ENCODE data around the gene SOD1. TPM values are rescaled to one million over a fixed set of nuclear protein-coding genes. Genes with fewer than 3 reads are reported as not detected.

The SOD1 gene
- total and polyA plus RNA-seq, 2 of the 8 experiments (the other 6 are each of a cell fraction or from before 2014, with no cell fraction given) = 192 to 226 TPM

GRCh38 chr21:31677047-31677446, 17.6 kb downstream of the SOD1 start:
- H3K9ac ChIP-seq (replicated peaks in 1 of 4; ENCODE audit: extremely low read depth in 1 of 4, low read depth in 3 of 4, low read length in 3 of 4) = no peak overlapping the region
- TF ChIP-seq SIRT6 (IDR thresholded peaks at IDR 0.05; ENCODE audit: low read length) (no peak), POLR2AphosphoS5 (IDR thresholded peaks at IDR 0.05; ENCODE audit: low read depth, low read length) (peak; percentile 11; the same call in 1 of the 2 replicates), USF2 (IDR thresholded peaks at IDR 0.05; ENCODE audit: low read length) (no peak), TCF12 (IDR thresholded peaks at IDR 0.05; ENCODE audit: low read depth, low read length) (no peak), CREB1 (IDR thresholded peaks at IDR 0.05) (no peak)
- H2BK5ac ChIP-seq (ENCODE audit: low read depth, low read length) = no peak overlapping the region
- H3K4me1 ChIP-seq (replicated peaks in 1 of 4; ENCODE audit: control insufficient read depth in 3 of 4, insufficient read depth in 4 of 4, low read length in 3 of 4) = no peaks in the 10 kb centered on the region; a peak in 1 of 7 replicates
- no peak overlapping the region for H2AK5ac ChIP-seq (ENCODE audit: low read depth, low read length)
- H3K18ac ChIP-seq (ENCODE audit: extremely low read depth, low read length) = no peak overlapping the region
- no peak overlapping the region for H2AFZ ChIP-seq (ENCODE audit: low read length)
- peaks cover 0 to 37% (median 2%) of the 10 kb centered on the region in 4 experiments; a peak in 3 of 8 replicates for H3K36me3 ChIP-seq (ENCODE audit: control insufficient read depth in 2 of 4, insufficient read depth in 4 of 4, low read length in 3 of 4)
- no peak overlapping the region for H3K23ac ChIP-seq (ENCODE audit: insufficient read length)
- H3K56ac ChIP-seq (replicated peaks; ENCODE audit: insufficient read length, low read depth, low read length) = no peak overlapping the region
- H3K23me2 ChIP-seq (ENCODE audit: low read depth, low read length) = no peaks in the 10 kb centered on the region
- H3K9me3 ChIP-seq (ENCODE audit: insufficient read depth in 2 of 2, low read depth in 1 of 2, low read length in 1 of 2) = no peaks in the 10 kb centered on the region
- H4K8ac ChIP-seq (ENCODE audit: extremely low read depth, insufficient read depth, low read length) = no peak overlapping the region
- no peak overlapping the region for H2BK15ac ChIP-seq (ENCODE audit: low read length)
- no peak overlapping the region for H2BK120ac ChIP-seq (replicated peaks; ENCODE audit: low read depth, low read length)
- peaks cover 0 to 2% of the 10 kb centered on the region in 2 experiments for H4K20me1 ChIP-seq (replicated peaks in 1 of 2; ENCODE audit: control insufficient read depth in 1 of 2, insufficient read depth in 2 of 2, low read length in 2 of 2)
- DNase-seq (ENCODE audit: low read depth in 1 of 2, low spot score in 2 of 2) (no peak), FAIRE-seq (no peak)
- no peaks in the 10 kb centered on the region for H3K79me1 ChIP-seq (ENCODE audit: low read depth, low read length)
- no peak overlapping the region for H3K27ac ChIP-seq (ENCODE audit: low read depth, low read length)
- H3K4ac ChIP-seq (replicated peaks; ENCODE audit: insufficient read length, low read depth, low read length) = no peak overlapping the region
- no peak overlapping the region for H2BK12ac ChIP-seq (ENCODE audit: low read depth, low read length)
- H4K91ac ChIP-seq (replicated peaks; ENCODE audit: insufficient read length, low read length) = no peak overlapping the region
- POLR2A ChIA-PET (ENCODE audit: partially characterized antibody) = interaction anchor here (1.3 to 1.9 kb wide), 2 partner anchors 12 to 19 kb away, joined by 3 to 5 read pairs; no protein-coding TSS in a partner anchor
- H3K79me2 ChIP-seq (ENCODE audit: control insufficient read depth in 1 of 2, insufficient read depth in 2 of 2, low read length in 2 of 2) = no peaks in the 10 kb centered on the region
- H4K5ac ChIP-seq (ENCODE audit: insufficient read length, low read depth, low read length) = no peak overlapping the region
- H3K4me2 ChIP-seq (ENCODE audit: insufficient read depth in 1 of 2, low read depth in 2 of 2, low read length in 2 of 2) = no peak overlapping the region
- no peak overlapping the region for H3K4me3 ChIP-seq (ENCODE audit: extremely low read depth in 1 of 4, insufficient read depth in 2 of 4, low read depth in 3 of 4, low read length in 4 of 4)
- H3K27me3 ChIP-seq (replicated peaks in 1 of 4; ENCODE audit: control insufficient read depth in 3 of 4, extremely low read depth in 1 of 4, insufficient read depth in 3 of 4, low read length in 3 of 4) = no peaks in the 10 kb centered on the region
- 98% methylated on average over 3 of the region's 3 CpGs; no CpG with 5 or more reads in 1 of the 2 experiments for WGBS, 2 experiments (ENCODE audit: extremely low coverage in 1 of 2, insufficient coverage in 1 of 2, insufficient read length in 1 of 2, insufficient replicate concordance in 2 of 2, low coverage in 1 of 2, low lambda C conversion rate in 2 of 2, missing lambda C conversion rate in 1 of 2)
- H2BK20ac ChIP-seq (ENCODE audit: low read length) = no peak overlapping the region
- H3K14ac ChIP-seq (ENCODE audit: insufficient read length) = no peak overlapping the region
- CTCF ChIA-PET (ENCODE audit: partially characterized antibody) = no interaction called here
